SW 1271 (cell line): ENCODE measurements around the gene CASTOR2.
"Not testable (repeated sequence)": the region's sequence is repeated elsewhere in the genome, so short reads cannot be mapped to it uniquely, and the experiment has no call there.

Source experiments
- DNase-seq, 2 experiments: peaks; one replicate each; lab custom pipeline; 2025; lab: John Stamatoyannopoulos, UW

Gene CASTOR2

GRCh38 chr7:74994869-74995543, 30.5 kb downstream of the CASTOR2 start:
- not testable (repeated sequence) for DNase-seq

- DNase-seq, result not testable (repeated sequence)
Measured at GRCh38 chr7:74996361-74996760, 31.9 kb downstream of the CASTOR2 start.

GRCh38 chr7:74997811-74998210, 33.3 kb downstream of the CASTOR2 start:
- DNase-seq, result not testable (repeated sequence)

GRCh38 chr7:75001356-75001755, 36.9 kb downstream of the CASTOR2 start:
- DNase-seq, result not testable (repeated sequence)

- DNase-seq, result no peak
Measured at GRCh38 chr7:75010036-75010435, 45.5 kb downstream of the CASTOR2 start.

- DNase-seq, result no peak
Measured at GRCh38 chr7:75017832-75018231, 53.3 kb downstream of the CASTOR2 start.

- no peak for DNase-seq
Measured at GRCh38 chr7:75018570-75019364, 54.3 kb downstream of the CASTOR2 start.

GRCh38 chr7:75019800-75020199, 55.3 kb downstream of the CASTOR2 start:
- DNase-seq, result no peak

GRCh38 chr7:75024922-75025321, 60.4 kb downstream of the CASTOR2 start:
- no peak for DNase-seq

- no peak for DNase-seq
Measured at GRCh38 chr7:75028299-75028698, 63.8 kb downstream of the CASTOR2 start.

- no peak for DNase-seq
Measured at GRCh38 chr7:75033064-75033463, 68.6 kb downstream of the CASTOR2 start.

GRCh38 chr7:75033826-75034225, 69.3 kb downstream of the CASTOR2 start:
- DNase-seq, result no peak

- DNase-seq, result no peak
Measured at GRCh38 chr7:75038508-75038907, 74.0 kb downstream of the CASTOR2 start.

GRCh38 chr7:75039166-75039565, 74.7 kb downstream of the CASTOR2 start:
- peak in 1 of 2 experiments; percentile 17 for DNase-seq

- no peak for DNase-seq
Measured at GRCh38 chr7:75039709-75040108, 75.2 kb downstream of the CASTOR2 start.

- no peak for DNase-seq
Measured at GRCh38 chr7:75040512-75040911, 76.0 kb downstream of the CASTOR2 start.

GRCh38 chr7:75042286-75042685, 77.8 kb downstream of the CASTOR2 start:
- DNase-seq, result no peak

GRCh38 chr7:75042831-75043703, 78.6 kb downstream of the CASTOR2 start:
- no peak for DNase-seq

GRCh38 chr7:75045881-75046280, 81.4 kb downstream of the CASTOR2 start:
- DNase-seq, result no peak

GRCh38 chr7:75048435-75049379, 84.2 kb downstream of the CASTOR2 start:
- DNase-seq, result no peak

- no peak for DNase-seq
Measured at GRCh38 chr7:75049817-75050216, 85.3 kb downstream of the CASTOR2 start.
